Measurements from ENCODE around the gene MSANTD2.

Gene MSANTD2

DNA sequence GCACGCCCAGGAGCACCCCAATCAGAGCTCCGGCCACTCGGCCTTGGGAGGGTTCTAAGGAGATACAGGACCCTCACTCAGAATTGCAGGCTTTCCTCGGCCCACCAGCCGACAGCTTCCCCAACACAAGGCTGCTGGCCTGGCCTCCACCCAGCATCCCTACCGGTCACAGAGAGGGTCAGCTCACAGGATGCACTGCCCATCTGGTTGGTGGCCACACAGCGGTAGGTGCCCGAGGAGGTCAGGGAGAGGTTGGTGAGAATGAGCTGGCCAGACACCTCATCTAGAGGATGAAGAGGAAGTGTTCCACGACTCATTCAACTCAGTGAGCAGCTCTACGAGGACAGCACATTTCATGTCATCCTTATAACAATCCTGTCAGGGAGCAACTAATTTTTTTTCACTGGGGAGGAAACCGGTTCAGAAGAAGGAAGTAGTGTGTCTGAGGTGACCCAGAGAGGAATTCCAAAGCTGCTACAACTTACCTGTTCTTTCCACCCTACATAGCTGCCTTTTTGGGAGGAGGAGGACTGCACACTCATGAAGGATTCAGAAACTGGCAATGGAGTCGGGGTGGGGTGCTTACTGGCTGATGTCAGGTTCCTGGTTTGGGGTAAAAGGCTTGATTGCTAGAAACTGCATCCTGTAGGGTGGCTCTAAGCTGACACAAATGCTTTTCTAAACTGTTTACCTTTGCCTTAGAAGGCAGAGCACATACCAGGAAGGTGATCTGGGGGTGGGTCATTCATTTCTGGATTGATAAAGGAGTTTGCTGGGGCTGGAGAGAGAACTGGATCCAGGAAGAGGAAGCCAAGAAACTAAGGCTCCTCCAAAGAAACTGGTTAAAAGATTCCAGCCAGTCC is 51.5 kb downstream of the MSANTD2 start:
- no peak for TF ChIP-seq CTCF (IDR thresholded peaks at IDR 0.05; ENCODE audit: low read depth, low read length, poor library complexity, severe bottlenecking)
- TF ChIP-seq EZH2phosphoT487 (IDR thresholded peaks at IDR 0.05; ENCODE audit: borderline replicate concordance, low read length): no peak
- no peak overlapping the region for H3K4me3 ChIP-seq (ENCODE audit: low read length)
- no peak overlapping the region for H3K4me2 ChIP-seq (ENCODE audit: low read length)
- H3K27ac ChIP-seq (ENCODE audit: low read depth, low read length): no peak overlapping the region
- H3K4me1 ChIP-seq (ENCODE audit: control insufficient read depth, low read length): peaks cover 35% of the 10 kb centered on the region
- no peaks in the 10 kb centered on the region for H4K20me1 ChIP-seq (ENCODE audit: control insufficient read depth, insufficient read depth, low read depth, low read length)
- H3K9me2 ChIP-seq (replicated peaks; ENCODE audit: control insufficient read depth, low read length): no peaks in the 10 kb centered on the region
- no peaks in the 10 kb centered on the region for H3K9me3 ChIP-seq (ENCODE audit: control insufficient read depth, insufficient read depth, low read length)
- H3K79me2 ChIP-seq (ENCODE audit: control insufficient read depth, low read length): no peaks in the 10 kb centered on the region
- H3K27me3 ChIP-seq (ENCODE audit: control insufficient read depth, low read length): peaks cover 3% of the 10 kb centered on the region; the same call in 1 of the 2 replicates
- peaks cover 7% of the 10 kb centered on the region; the same call in 1 of the 2 replicates for H3F3A ChIP-seq (ENCODE audit: control insufficient read depth, insufficient read depth)
- no peaks in the 10 kb centered on the region for H3K36me3 ChIP-seq (ENCODE audit: control insufficient read depth, low read length)

DNA sequence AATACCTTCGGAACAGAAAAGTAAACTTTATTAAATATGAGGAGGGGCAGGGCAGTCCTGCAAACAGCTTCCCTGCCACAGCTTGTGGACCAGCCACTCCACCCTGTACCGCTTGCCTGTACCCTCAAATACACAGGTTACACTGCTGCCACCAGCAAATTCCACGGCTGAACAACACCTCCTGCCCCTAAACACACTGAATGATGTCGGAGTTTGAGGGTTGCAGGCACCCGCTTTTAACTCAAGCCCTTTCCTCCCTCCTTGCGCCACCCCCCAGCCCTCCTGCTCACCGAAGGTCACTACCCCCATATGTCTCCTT is 52.1 kb downstream of the MSANTD2 start:
- TF ChIP-seq EZH2phosphoT487 (IDR thresholded peaks at IDR 0.05; ENCODE audit: borderline replicate concordance, low read length) (no peak), CTCF (IDR thresholded peaks at IDR 0.05; ENCODE audit: low read depth, low read length, poor library complexity, severe bottlenecking) (no peak)
- H3K4me3 ChIP-seq (ENCODE audit: low read length): no peak overlapping the region
- no peaks in the 10 kb centered on the region for H3K9me2 ChIP-seq (replicated peaks; ENCODE audit: control insufficient read depth, low read length)
- H3K4me2 ChIP-seq (ENCODE audit: low read length): no peak overlapping the region
- peaks cover 7% of the 10 kb centered on the region; the same call in 1 of the 2 replicates for H3F3A ChIP-seq (ENCODE audit: control insufficient read depth, insufficient read depth)
- peaks cover 3% of the 10 kb centered on the region; the same call in 1 of the 2 replicates for H3K27me3 ChIP-seq (ENCODE audit: control insufficient read depth, low read length)
- H3K36me3 ChIP-seq (ENCODE audit: control insufficient read depth, low read length): no peaks in the 10 kb centered on the region
- H3K79me2 ChIP-seq (ENCODE audit: control insufficient read depth, low read length): no peaks in the 10 kb centered on the region
- peaks cover 32% of the 10 kb centered on the region for H3K4me1 ChIP-seq (ENCODE audit: control insufficient read depth, low read length)
- H3K27ac ChIP-seq (ENCODE audit: low read depth, low read length): no peak overlapping the region
- H3K9me3 ChIP-seq (ENCODE audit: control insufficient read depth, insufficient read depth, low read length): no peaks in the 10 kb centered on the region
- no peaks in the 10 kb centered on the region for H4K20me1 ChIP-seq (ENCODE audit: control insufficient read depth, insufficient read depth, low read depth, low read length)

- TF ChIP-seq CTCF (IDR thresholded peaks at IDR 0.05; ENCODE audit: low read depth, low read length, poor library complexity, severe bottlenecking) (no peak), EZH2phosphoT487 (IDR thresholded peaks at IDR 0.05; ENCODE audit: borderline replicate concordance, low read length) (no peak)
- H3K27ac ChIP-seq (ENCODE audit: low read depth, low read length): no peak overlapping the region
- peaks cover 3% of the 10 kb centered on the region; the same call in 1 of the 2 replicates for H3K27me3 ChIP-seq (ENCODE audit: control insufficient read depth, low read length)
- H3K4me2 ChIP-seq (ENCODE audit: low read length): peak overlapping the region; percentile 100
- H3K9me2 ChIP-seq (replicated peaks; ENCODE audit: control insufficient read depth, low read length): no peaks in the 10 kb centered on the region
- peak overlapping the region; percentile 85 for H3K4me3 ChIP-seq (ENCODE audit: low read length)
- H3F3A ChIP-seq (ENCODE audit: control insufficient read depth, insufficient read depth): peaks cover 7% of the 10 kb centered on the region; the same call in 1 of the 2 replicates
- peaks cover 32% of the 10 kb centered on the region for H3K4me1 ChIP-seq (ENCODE audit: control insufficient read depth, low read length)
- no peaks in the 10 kb centered on the region; the same call in 1 of the 2 replicates for H3K79me2 ChIP-seq (ENCODE audit: control insufficient read depth, low read length)
- no peaks in the 10 kb centered on the region for H4K20me1 ChIP-seq (ENCODE audit: control insufficient read depth, insufficient read depth, low read depth, low read length)
- no peaks in the 10 kb centered on the region for H3K36me3 ChIP-seq (ENCODE audit: control insufficient read depth, low read length)
- no peaks in the 10 kb centered on the region for H3K9me3 ChIP-seq (ENCODE audit: control insufficient read depth, insufficient read depth, low read length)
Observed at GRCh38 chr11:124747406-124748099, 52.7 kb downstream of the MSANTD2 start.

All from DOHH2 (cell line).